ENCODE data around the gene SLC27A3. TPM values are rescaled to one million over a fixed set of nuclear protein-coding genes. Genes with fewer than 3 reads are reported as not detected.

SLC27A3 gene
- total RNA-seq, 6 experiments from 2014 or later, result 5.0 to 7.0 (median 6.1) TPM

DNA sequence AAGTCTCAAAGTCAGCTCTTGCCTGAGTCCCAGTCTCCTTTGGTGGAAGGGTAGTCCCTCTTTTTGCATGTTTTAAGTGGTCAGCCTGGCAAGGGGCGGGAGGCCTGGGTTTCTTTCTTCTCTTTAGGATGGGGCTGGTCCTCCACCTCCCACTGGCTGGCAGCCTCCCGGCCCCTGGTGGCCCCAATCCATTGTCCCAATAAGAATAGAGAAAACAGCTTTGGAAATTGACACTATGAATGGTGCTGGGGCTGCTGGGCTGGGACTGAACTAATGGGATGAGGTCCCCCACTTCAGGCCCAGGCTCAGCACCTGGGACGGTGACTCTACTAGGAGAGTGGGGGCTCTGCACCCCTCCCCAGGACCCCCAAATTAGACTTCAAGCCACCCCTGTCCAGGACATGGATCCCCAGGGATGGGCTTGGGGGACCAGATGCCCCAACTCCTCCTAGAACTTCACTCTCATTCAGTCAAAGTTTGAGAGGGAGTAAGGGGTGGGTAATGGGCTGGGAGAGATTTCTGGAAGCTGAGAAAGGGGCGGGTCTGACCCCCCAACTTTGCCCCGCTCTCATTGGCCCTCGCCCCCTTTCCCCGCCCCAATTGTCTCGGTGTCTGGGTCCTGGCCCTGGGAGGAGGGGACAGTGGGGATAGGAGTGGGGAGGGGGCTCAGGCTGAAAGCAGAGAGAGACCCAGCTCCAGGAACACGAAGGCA, 18.2 kb downstream of the SLC27A3 start:
- DNase-seq, result no peak
- Mint-ChIP-seq H3K27me3 (ENCODE audit: insufficient read depth) (no peaks in the 10 kb centered on the region; the same call in 1 of the 2 replicates), H3K27ac (no peak overlapping the region), H3K9me3 (no peaks in the 10 kb centered on the region), H3K4me3 (no peak overlapping the region), H3K36me3 (ENCODE audit: low read depth) (no peaks in the 10 kb centered on the region), H3K4me1 (ENCODE audit: low read depth) (peaks cover 23% of the 10 kb centered on the region)
- TF ChIP-seq, protein P1, sequence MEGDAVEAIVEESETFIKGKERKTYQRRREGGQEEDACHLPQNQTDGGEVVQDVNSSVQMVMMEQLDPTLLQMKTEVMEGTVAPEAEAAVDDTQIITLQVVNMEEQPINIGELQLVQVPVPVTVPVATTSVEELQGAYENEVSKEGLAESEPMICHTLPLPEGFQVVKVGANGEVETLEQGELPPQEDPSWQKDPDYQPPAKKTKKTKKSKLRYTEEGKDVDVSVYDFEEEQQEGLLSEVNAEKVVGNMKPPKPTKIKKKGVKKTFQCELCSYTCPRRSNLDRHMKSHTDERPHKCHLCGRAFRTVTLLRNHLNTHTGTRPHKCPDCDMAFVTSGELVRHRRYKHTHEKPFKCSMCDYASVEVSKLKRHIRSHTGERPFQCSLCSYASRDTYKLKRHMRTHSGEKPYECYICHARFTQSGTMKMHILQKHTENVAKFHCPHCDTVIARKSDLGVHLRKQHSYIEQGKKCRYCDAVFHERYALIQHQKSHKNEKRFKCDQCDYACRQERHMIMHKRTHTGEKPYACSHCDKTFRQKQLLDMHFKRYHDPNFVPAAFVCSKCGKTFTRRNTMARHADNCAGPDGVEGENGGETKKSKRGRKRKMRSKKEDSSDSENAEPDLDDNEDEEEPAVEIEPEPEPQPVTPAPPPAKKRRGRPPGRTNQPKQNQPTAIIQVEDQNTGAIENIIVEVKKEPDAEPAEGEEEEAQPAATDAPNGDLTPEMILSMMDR (IDR thresholded peaks at IDR 0.05), result no peak

- Mint-ChIP-seq H3K9me3 (no peaks in the 10 kb centered on the region), H3K27me3 (ENCODE audit: insufficient read depth) (no peaks in the 10 kb centered on the region; the same call in 1 of the 2 replicates), H3K4me3 (no peak overlapping the region), H3K4me1 (ENCODE audit: low read depth) (peaks cover 23% of the 10 kb centered on the region), H3K27ac (no peak overlapping the region), H3K36me3 (ENCODE audit: low read depth) (no peaks in the 10 kb centered on the region)
- TF ChIP-seq, protein P1 (IDR thresholded peaks at IDR 0.05), result no peak
- no peak for DNase-seq
Measured at GRCh38 chr1:153793973-153794615, 18.9 kb downstream of the SLC27A3 start.

DNA sequence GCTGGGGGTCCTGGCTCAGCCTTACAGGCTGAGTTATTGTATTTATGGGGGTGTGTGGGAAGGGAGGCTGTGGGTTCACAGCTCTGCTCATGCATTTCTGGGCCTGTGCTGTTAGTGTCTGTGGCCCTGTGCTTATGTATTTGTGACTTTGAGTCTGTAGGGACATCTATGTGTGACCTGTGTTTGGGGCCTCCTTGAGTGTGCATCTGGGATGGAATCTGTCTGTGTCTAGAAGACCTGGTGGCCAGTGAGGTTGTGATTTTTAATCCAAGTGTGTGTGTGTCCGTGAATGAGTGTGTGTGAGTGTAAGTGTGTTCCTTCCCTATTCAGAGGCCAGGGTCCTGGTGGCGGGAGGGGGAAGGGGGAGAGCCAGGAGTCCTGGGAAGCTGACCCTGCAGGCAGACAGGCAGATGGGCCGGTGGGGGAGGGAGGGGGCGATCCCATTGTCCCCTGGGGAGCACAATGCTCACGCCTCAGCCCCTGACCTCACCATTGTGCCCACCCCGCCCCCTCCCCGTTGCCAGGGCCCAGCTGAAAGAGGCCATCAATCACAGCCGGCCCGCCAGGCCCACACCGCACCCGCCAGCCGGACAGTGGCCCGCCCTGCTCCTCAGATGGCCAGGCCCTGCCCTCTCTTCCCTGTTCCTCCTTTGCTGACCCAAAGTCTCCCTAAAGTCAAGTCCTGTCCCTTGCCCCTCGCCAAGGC, 19.6 kb downstream of the SLC27A3 start:
- H3K4me3 Mint-ChIP-seq, result no peak overlapping the region
- TF ChIP-seq, protein P1 (IDR thresholded peaks at IDR 0.05), result no peak

GRCh38 chr1:153795330-153795837, 20.2 kb downstream of the SLC27A3 start:
- no peaks in the 10 kb centered on the region; the same call in 1 of the 2 replicates for H3K27me3 Mint-ChIP-seq (ENCODE audit: insufficient read depth)
- H3K27ac Mint-ChIP-seq, result no peak overlapping the region
- no peaks in the 10 kb centered on the region for H3K9me3 Mint-ChIP-seq
- H3K4me3 Mint-ChIP-seq, result no peak overlapping the region
- TF ChIP-seq, protein P1 (IDR thresholded peaks at IDR 0.05), result no peak
- H3K4me1 Mint-ChIP-seq (ENCODE audit: low read depth), result peaks cover 16% of the 10 kb centered on the region
- no peak for DNase-seq
- no peaks in the 10 kb centered on the region for H3K36me3 Mint-ChIP-seq (ENCODE audit: low read depth)

More for the DNA sequence above, 19.6 kb downstream of the SLC27A3 start:
- Mint-ChIP-seq H3K27me3 (ENCODE audit: insufficient read depth) (no peaks in the 10 kb centered on the region; the same call in 1 of the 2 replicates), H3K9me3 (no peaks in the 10 kb centered on the region), H3K27ac (no peak overlapping the region), H3K36me3 (ENCODE audit: low read depth) (no peaks in the 10 kb centered on the region), H3K4me1 (ENCODE audit: low read depth) (peaks cover 22% of the 10 kb centered on the region)
- no peak for DNase-seq

DNA sequence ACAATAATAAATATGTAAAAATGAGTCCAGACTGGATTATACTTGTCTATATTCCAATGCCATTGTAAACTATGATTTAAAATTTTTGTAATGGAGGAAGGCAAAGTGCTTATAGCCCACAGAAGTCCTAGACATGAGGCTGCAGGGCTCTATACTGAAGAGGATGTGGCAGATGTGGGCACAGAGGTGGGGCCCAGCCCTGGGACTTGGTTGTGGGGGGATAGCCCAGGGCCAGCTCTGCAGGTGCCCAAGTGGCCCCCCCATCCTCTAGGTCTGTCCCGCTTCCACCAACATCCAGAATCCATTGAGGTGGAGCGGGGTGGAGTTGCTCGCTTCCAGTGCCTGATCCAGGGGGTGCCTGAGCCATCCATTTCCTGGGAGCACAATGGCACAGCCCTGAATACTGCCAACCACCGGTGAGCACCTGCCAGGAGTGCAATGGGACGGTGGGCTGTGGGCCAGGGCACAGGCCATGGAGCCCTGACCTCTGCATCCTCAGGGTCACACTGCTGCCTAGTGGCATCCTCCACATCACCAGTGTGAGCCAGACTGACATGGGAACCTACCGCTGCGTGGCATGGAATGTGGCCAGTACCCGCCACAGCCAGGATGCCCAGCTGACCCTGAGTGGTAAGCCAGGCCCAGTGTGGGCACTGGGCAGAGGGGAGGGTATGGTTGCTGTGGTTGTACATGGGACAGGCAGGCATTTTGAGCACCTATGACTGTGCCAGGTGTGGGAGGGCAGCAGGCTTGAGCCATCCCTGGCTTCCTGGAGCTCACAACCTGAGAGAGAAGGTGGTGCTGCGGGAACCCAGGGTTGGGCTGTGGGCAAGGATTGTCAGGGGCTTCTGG, 21.0 kb downstream of the SLC27A3 start:
- peaks cover 2% of the 10 kb centered on the region for H3K27me3 Mint-ChIP-seq (ENCODE audit: insufficient read depth)
- H3K9me3 Mint-ChIP-seq, result no peaks in the 10 kb centered on the region
- TF ChIP-seq, protein P1 (IDR thresholded peaks at IDR 0.05), result no peak
- no peak for DNase-seq
- H3K36me3 Mint-ChIP-seq (ENCODE audit: low read depth), result no peaks in the 10 kb centered on the region
- no peak overlapping the region for H3K27ac Mint-ChIP-seq
- peaks cover 9% of the 10 kb centered on the region for H3K4me1 Mint-ChIP-seq (ENCODE audit: low read depth)
- H3K4me3 Mint-ChIP-seq, result no peak overlapping the region

Data from HFFc6 (cell line).